ENCODE data around the gene LSR. TPM values are rescaled to one million over a fixed set of nuclear protein-coding genes. Genes with fewer than 3 reads are reported as not detected.
A peak's percentile ranks its signal among the peaks of the same experiment; 100 is the strongest.

Gene LSR
- total and polyA plus RNA-seq, 10 donors: 10.9 to 30.2 (median 20.4) TPM

DNA sequence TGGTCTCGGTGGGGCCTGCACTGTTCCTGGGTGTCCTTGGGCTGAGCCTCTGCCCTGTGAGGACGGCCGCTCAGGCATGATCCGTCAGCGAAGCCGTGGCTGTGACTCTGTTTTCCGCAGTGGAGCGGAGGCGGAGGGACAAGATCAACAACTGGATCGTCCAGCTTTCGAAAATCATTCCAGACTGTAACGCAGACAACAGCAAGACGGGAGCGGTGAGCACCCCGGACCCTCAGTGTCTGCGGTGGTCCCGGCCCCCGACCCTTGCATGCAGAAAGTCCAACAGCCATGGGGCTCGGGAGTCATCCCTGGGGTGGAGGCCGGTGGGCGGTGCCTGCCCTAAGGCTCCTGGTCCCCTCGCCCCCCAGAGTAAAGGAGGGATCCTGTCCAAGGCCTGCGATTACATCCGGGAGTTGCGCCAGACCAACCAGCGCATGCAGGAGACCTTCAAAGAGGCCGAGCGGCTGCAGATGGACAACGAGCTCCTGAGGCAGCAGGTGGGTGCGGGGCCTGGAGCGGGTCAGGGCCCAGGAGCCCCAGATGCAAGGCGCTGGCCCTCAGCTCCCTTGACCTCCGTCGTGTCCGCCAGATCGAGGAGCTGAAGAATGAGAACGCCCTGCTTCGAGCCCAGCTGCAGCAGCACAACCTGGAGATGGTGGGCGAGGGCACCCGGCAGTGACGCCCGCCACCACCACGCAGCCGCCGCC, 29.9 kb downstream of the LSR start:
- TF ChIP-seq POLR2A (IDR thresholded peaks at IDR 0.05) (no peak), POLR2AphosphoS5 (IDR thresholded peaks at IDR 0.05) (peak in 2 of 3 donors; percentile 22 to 64)
- TF ChIP-seq, protein P1, sequence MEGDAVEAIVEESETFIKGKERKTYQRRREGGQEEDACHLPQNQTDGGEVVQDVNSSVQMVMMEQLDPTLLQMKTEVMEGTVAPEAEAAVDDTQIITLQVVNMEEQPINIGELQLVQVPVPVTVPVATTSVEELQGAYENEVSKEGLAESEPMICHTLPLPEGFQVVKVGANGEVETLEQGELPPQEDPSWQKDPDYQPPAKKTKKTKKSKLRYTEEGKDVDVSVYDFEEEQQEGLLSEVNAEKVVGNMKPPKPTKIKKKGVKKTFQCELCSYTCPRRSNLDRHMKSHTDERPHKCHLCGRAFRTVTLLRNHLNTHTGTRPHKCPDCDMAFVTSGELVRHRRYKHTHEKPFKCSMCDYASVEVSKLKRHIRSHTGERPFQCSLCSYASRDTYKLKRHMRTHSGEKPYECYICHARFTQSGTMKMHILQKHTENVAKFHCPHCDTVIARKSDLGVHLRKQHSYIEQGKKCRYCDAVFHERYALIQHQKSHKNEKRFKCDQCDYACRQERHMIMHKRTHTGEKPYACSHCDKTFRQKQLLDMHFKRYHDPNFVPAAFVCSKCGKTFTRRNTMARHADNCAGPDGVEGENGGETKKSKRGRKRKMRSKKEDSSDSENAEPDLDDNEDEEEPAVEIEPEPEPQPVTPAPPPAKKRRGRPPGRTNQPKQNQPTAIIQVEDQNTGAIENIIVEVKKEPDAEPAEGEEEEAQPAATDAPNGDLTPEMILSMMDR (IDR thresholded peaks at IDR 0.05 in 8 of 11, conservative IDR thresholded peaks at IDR 0.05 in 3 of 11): no peak
- WGBS, 5 donors: 91 to 94% (median 93%) methylated on average over 33 to 45 of the region's 45 CpGs
- Histone ChIP-seq H3K4me3 (no peak overlapping the region), H3K4me1 (peaks cover 5 to 70% (median 32%) of the 10 kb centered on the region in 6 donors), H3K27ac (no peak overlapping the region), H3K9me3 (no peaks in the 10 kb centered on the region), H3K36me3 (peaks cover 3 to 65% (median 55%) of the 10 kb centered on the region in 6 donors), H3K27me3 (replicated peaks in 1 of 7) (peaks cover 0 to 14% (median 0%) of the 10 kb centered on the region in 7 donors)
- DNase-seq: no peak
- intact Hi-C loops (cut with DNase I; ENCODE audit: low total_unique reads): loop anchor here (10.0 kb wide), 1 partner anchor 56 kb away; no protein-coding TSS in a partner anchor

DNA sequence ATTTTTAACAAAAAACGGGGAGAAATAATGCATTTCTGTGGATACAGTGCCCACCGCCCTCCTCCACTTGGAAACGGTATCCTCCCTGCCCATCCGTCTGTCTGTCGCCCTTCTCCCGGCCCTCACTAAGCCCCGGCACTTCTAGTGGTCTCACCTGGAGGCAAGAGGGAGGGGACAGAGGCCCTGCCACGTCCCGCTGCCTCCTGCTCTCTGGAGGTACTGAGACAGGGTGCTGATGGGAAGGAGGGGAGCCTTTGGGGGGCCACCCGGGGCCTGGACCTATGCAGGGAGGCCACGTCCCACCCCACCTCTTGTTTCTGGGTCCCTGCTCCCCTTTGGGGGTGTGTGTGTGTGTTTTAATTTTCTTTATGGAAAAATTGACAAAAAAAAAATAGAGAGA, 30.6 kb downstream of the LSR start:
- H3K36me3 ChIP-seq: peaks cover 3 to 59% (median 49%) of the 10 kb centered on the region in 6 donors
- H3K4me1 ChIP-seq: peaks cover 5 to 64% (median 32%) of the 10 kb centered on the region in 6 donors
- TF ChIP-seq POLR2A (IDR thresholded peaks at IDR 0.05) (no peak), POLR2AphosphoS5 (IDR thresholded peaks at IDR 0.05) (no peak)
- TF ChIP-seq, protein P1 (IDR thresholded peaks at IDR 0.05 in 8 of 11, conservative IDR thresholded peaks at IDR 0.05 in 3 of 11): no peak
- DNase-seq: no peak
- intact Hi-C loops (cut with DNase I; ENCODE audit: low total_unique reads): loop anchor here (10.0 kb wide), 1 partner anchor 55 kb away; no protein-coding TSS in a partner anchor
- no peaks in the 10 kb centered on the region for H3K9me3 ChIP-seq
- H3K4me3 ChIP-seq: no peak overlapping the region
- H3K27me3 ChIP-seq (replicated peaks in 1 of 7): peaks cover 0 to 14% (median 0%) of the 10 kb centered on the region in 7 donors
- WGBS, 5 donors: 80 to 87% (median 84%) methylated on average over 11 of the region's 11 CpGs
- no peak overlapping the region for H3K27ac ChIP-seq

DNA sequence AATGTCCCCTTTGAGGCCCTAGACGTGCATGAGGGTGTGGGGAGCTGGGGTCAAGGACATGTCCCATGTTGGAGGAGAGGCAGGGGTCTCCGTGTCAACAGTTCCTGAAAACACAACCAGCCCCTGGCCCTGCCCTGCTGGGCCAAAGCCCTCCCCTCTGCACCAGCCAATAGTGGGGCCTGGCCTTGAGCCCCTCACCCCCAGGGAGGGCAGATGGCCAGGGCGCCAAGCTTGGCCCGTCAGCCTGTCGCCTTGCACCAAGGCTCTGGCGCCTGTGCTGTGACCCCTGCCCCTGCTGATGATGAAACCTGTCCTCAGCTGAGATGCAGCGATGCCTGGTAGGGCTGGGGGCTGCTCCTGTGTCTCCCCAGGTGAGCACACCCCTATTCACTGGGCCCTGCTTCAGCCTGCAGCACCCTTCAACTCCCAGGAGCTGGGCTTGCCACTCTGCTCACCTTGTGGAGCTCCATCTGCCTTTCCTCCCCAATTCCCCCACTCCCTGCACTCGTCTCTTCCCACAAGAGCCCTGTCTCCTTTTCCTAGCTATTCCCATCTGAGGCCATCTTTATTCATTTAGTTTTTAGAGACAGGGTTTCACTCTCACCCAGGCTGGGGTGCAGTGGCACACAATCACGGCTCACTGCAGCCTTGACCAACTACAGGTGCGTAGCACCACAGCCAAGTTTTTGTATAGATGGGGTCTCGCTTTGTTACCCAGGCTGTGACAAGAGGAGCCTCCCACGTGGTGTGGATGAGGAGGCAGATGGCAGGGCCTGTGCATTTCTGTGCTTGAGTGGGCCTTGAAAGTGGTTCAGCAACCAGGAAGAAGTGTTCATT, 31.4 kb downstream of the LSR start:
- peaks cover 0 to 14% (median 0%) of the 10 kb centered on the region in 7 donors for H3K27me3 ChIP-seq (replicated peaks in 1 of 7)
- TF ChIP-seq POLR2AphosphoS5 (IDR thresholded peaks at IDR 0.05) (peak in 2 of 3 donors; percentile 53 to 80), POLR2A (IDR thresholded peaks at IDR 0.05) (no peak)
- TF ChIP-seq, protein P1 (IDR thresholded peaks at IDR 0.05 in 8 of 11, conservative IDR thresholded peaks at IDR 0.05 in 3 of 11): no peak
- intact Hi-C loops (cut with DNase I; ENCODE audit: low total_unique reads): loop anchor here (10.0 kb wide), 1 partner anchor 55 kb away; no protein-coding TSS in a partner anchor
- DNase-seq: no peak
- peaks cover 3 to 50% (median 42%) of the 10 kb centered on the region in 6 donors for H3K36me3 ChIP-seq
- H3K4me1 ChIP-seq: peaks cover 5 to 59% (median 32%) of the 10 kb centered on the region in 6 donors
- 55 to 70% (median 66%) methylated on average over 9 to 12 of the region's 12 CpGs for WGBS, 5 donors
- H3K4me3 ChIP-seq: no peak overlapping the region
- H3K9me3 ChIP-seq: no peaks in the 10 kb centered on the region
- H3K27ac ChIP-seq: peak overlapping the region in 1 of 8 donors; percentile 45
